Activated gamma-delta T cell treated with Interleukin-2 at 50 U/mL for 16 hours (primary cell): ENCODE results near the gene PTK6.

ENCODE experiments used
- DNase-seq: peaks from one replicate; pipeline ENCODE4 v3.0.0-alpha.2; 2020

The PTK6 gene

DNA sequence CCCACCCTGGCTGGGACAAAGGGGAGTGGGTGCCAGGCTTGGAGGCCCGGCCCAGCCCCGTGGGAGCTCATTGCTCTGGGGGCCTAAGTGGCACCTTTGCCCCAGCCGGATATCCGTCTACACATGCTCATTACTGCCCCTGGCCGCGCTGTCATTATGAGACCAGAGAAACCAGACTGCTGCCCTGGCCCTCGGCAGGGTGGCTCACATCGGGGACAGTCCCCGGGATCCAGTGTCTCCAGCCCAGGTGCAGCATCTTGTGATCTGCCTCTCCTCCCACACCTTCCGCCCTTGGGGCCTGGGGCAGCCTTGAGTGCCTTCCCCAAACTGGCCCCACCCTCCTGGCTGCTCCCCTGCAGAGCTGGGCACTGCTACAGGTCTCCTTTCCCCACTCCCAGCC is 5.5 kb upstream of the PTK6 start:
- DNase-seq = no peak

GRCh38 chr20:63542031-63542559 is 4.9 kb upstream of the PTK6 start:
- DNase-seq = no peak

GRCh38 chr20:63541371-63541770 is 4.2 kb upstream of the PTK6 start:
- no peak for DNase-seq

GRCh38 chr20:63540417-63541186 is 3.4 kb upstream of the PTK6 start:
- DNase-seq = no peak

GRCh38 chr20:63539441-63540370 is 2.5 kb upstream of the PTK6 start:
- no peak for DNase-seq

GRCh38 chr20:63539092-63539430 is 1.9 kb upstream of the PTK6 start:
- no peak for DNase-seq

GRCh38 chr20:63538204-63539091 is 1.3 kb upstream of the PTK6 start:
- DNase-seq = no peak

GRCh38 chr20:63537525-63538203 is 488 bp upstream of the PTK6 start:
- DNase-seq = peak; percentile 91

DNA sequence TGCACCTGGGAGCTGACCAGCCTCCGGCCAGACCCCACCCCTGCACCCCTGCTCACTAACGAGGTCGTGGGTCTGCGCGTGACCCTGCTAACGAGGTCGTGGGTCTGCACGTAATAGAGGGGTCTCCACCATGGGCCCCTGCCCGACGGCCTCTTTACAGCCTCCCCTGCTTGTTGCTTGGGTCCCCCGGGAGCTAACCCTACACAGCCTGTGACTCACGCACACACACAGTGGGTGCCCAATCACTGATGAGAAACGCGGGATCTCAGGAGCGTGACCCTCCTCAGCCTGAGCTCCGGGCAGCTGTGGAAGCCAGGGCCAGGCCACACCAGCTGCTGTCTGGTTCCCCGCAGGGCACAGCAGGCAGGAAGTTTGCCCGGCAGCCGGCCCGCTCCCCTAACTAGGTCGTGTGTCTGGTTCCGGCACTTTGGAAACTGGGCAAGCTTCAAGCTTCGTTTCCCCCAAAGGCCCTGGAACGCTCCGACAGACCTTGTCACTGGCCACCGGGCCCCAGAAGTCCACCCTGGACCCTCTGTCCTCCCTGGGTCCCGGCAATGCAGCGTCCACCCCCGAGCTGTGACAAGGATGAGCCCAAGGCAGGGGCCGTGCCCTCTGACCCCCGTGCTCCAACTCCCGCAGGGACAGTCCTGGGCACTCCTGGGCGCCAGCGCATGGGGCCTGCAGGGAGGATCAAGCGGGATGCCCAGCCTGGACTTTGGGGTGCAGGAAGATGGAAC is 767 bp downstream of the PTK6 start:
- DNase-seq = no peak

- DNase-seq = no peak
Observed at GRCh38 chr20:63534831-63535651, 2.1 kb downstream of the PTK6 start.

GRCh38 chr20:63534427-63534830 is 2.7 kb downstream of the PTK6 start:
- DNase-seq = no peak

GRCh38 chr20:63533871-63534393 is 3.2 kb downstream of the PTK6 start:
- no peak for DNase-seq

DNA sequence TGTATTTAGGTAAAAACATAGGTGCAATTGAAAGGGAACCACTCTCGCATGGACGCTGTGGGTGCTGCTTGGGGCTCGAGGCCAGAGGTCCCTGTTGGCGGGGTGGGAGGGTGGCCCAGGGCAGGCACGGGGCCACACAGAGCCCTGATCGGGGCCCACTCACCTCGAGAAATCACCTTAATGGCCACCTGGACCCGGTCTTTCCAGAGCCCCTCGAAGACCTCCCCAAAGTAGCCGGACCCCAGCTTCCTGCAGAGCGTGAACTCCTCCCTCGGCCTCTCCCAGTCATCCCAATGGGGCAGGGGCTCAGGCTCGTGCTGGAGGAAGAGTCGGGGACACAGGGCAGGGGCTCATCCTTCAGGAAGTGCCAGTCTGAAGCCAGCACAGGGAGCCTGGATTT is 3.8 kb downstream of the PTK6 start:
- no peak for DNase-seq

DNA sequence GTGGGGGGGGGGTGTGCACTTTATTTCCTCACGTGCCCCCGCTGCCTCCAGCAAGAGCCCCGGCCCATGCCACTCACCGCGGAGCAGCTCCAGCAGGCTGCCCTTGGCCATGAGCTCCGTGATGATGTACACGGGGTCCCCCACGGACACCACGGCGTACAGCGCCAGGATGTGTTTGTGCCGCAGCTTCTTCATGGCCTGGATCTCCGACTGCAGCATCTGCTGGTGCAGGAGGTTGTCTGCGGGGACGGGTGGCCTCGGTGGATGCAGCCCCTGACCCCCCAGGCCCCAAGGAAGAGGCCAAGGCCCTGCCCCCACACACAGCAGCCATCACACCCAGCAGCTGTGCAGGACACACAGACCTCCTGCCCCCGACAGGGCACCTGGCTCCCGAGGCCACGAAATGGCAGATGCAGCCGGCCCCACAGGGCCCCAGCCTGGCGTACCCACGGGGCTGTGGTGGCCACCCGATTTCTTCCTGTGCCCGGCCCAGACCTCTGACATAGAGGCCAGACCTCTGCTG is 4.7 kb downstream of the PTK6 start:
- no peak for DNase-seq

GRCh38 chr20:63531686-63532448 is 5.3 kb downstream of the PTK6 start:
- DNase-seq = no peak

DNA sequence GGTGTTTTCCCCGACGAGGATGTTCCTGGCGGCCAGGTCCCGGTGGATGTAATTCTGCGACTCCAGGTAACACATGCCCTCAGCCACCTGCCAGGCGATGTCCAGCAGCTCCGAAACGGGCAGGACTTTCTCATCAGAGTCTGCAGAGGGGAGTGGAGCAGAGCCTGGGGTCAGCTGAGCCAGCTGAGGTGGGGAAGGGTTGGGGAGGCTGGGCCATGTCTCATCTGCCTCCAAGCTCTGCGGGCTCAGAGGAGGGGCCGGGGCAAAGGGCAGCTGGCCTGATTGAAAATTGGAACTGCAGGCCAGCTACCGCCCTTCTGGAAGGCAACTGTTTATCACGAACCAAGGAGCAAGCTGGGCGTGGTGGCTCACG is 6.4 kb downstream of the PTK6 start:
- DNase-seq = no peak

DNA sequence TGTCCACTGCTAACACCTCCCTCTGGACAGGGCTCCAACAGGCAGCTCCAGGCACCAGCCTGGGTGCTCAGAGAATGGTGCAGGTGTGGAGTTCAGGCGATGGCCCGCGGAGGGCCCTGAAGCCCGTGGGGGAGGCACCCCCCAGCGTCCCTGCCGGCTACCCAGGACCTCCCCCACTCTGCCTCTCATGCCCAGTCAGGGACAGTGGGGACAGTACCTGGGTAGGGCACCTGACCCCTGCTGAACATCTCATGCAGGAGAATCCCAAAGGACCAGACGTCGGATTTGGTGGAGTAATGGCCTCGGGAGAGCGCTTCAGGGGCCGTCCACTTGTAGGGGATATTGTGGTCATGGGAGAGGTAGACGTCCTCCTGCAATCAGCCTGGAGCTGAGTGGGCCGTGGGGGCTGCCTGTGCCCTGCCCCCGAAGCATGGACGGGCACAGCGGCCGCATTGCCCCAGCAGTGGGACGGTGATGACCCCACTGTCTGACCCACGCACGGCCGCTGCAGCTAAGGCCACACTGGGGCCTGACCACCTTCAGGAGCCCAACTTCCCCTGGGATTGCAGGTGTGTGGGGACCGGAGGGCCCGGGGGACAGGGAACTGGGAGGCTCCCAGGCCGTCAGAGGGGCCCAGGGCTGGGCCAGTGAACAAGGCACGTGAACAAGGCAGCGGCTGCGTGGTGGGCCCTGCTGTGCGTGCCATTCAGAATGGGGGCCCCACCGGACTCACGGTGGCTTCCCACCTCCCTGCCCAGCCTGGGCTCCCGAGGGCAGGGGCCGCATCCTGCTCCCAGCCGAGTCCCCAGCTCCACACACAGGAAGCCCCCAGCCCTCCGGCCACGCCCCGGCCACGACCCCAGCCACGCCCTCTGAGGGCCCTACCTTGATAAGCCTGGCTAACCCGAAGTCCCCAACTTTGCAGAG is 7.1 kb downstream of the PTK6 start:
- no peak for DNase-seq

GRCh38 chr20:63529180-63529860 is 7.9 kb downstream of the PTK6 start:
- DNase-seq = no peak
